Stimulated activated CD8-positive, alpha-beta memory T cell treated with anti-CD3 and anti-CD28 coated beads, Interleukin-12 subunit alpha, Interleukin-12 subunit beta, amount 100 ng/mL, for 4 hours (primary cell): ENCODE results near the gene SNX24.

ENCODE experiments used
- DNase-seq: peaks from one replicate; pipeline ENCODE4 v3.0.0-alpha.2; 2020; ENCODE audit warnings: low read depth

The SNX24 gene

GRCh38 chr5:122919969-122920368, 74.6 kb downstream of the SNX24 start:
- DNase-seq, result no peak

DNA sequence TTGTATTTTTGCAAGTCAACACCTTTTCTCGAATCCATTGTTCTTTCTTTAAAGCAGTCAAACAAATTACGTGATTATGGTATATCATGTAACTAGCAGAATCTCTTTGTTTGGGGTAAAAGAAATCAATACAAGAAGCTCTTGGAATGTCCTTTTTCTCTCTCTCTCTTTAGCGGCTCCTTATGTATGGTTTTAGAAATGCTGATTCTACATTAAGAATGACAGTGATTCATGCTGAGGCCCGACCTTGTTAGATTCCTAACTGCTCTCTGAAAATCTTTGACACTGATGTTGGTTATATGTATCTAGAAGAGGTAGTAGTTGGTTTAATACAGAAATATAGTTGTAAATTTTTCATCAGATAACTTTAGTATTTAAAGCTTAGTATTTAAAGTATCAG, 76.4 kb downstream of the SNX24 start:
- no peak for DNase-seq

DNA sequence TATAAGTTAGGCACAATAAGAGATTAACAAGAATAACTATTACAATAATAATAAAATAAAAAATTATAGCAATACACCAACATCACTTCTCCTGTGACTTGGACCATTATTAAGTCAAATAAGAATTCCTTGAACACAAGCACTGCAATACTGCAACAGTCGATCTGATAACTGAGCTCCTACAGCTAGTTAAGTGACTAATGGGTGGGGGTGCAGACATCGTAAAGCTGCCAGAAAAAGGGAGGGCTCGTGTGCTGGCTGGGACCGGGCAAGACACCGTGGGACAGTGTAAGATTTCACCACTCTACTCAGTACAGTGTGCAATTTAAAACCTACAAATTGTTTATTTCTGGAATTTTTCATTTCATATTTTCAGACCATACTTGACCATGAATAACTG, 78.8 kb downstream of the SNX24 start:
- no peak for DNase-seq

GRCh38 chr5:122924719-122925395, 79.4 kb downstream of the SNX24 start:
- DNase-seq, result no peak

- no peak for DNase-seq
These were observed 83.6 kb downstream of the SNX24 start for GRCh38 chr5:122929001-122929400.

DNA sequence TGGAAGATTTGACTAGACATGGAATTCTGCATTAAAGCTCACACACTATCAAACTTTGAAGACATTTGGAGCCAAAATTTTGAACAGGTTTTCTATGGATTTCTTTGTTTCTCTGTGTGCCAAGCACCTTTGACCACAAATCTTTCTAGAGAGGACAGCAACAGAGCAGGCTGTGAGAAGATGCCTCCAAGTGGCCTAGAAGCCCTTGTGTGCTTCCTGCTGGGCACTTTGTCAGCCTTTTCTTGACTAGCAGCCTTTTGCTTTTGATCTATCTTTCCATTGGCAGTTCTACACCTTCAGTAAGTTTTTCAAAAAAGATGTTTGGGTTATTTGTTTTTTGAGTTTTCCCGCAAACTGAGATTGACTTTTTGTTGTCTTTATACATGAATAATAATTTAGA, 84.6 kb downstream of the SNX24 start:
- no peak for DNase-seq

- DNase-seq, result no peak
These were observed 88.5 kb downstream of the SNX24 start for GRCh38 chr5:122933956-122934355.

DNA sequence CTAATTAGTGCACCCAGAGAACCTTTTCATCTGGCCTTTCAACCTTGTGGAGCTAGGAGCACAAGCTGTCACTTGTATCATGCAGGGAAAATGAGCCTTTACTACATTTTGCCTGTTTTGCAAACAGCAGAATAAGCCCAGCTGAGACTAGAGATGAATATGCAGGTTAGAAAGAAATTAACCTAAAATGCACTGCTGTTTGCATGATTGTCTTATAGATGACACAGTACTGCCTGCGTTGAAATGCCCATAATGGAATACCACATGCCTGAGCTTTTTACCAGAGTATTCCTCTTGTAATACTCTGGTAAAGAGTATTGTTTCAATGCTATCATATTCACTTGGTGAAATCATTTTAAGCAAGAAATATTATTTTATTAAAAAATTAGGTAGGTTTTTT, 90.7 kb downstream of the SNX24 start:
- no peak for DNase-seq

GRCh38 chr5:122937914-122938313, 92.5 kb downstream of the SNX24 start:
- no peak for DNase-seq

DNA sequence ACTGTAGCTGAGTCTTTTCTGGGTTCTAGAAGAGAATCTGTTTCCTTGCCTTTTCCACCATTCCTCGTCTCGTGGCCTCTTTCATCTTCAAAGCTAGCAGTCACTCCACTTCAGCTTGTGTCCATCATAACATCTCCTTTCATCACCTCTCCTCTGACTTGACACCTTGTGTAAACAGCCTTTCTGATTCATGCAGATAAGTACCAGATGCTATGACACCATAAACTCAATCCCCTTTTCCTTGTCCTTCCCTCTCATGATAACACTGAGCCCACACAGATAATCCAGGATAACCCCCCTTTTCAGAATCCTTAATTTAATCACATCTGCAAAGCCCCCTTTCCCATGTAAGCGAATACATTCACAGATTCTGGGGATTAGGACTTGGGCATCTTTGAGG, 95.5 kb downstream of the SNX24 start:
- no peak for DNase-seq

DNA sequence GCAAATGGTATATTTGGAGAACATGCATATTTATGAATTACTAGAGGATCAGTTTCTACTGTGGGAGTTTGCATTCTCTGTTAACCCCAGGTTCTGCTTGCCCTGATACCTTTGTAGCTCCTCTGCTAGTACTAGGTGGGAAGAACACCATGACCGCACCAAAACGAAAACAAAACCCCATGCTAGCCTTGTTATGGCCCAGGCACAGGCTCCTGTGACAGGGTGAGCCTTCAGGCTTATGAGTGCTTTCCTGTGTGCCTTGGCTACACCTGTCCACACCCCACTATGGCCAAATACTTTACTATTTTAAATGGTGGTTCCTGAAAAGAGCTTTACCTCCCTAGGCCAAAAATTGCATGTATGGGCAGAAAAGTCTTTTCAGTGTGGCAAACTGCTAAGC, 96.3 kb downstream of the SNX24 start:
- no peak for DNase-seq

- DNase-seq, result no peak
These were observed 96.9 kb downstream of the SNX24 start for GRCh38 chr5:122942164-122942914.

- DNase-seq, result no peak
These were observed 97.8 kb downstream of the SNX24 start for GRCh38 chr5:122943050-122943698.

- DNase-seq, result no peak
These were observed 98.6 kb downstream of the SNX24 start for GRCh38 chr5:122944051-122944450.

DNA sequence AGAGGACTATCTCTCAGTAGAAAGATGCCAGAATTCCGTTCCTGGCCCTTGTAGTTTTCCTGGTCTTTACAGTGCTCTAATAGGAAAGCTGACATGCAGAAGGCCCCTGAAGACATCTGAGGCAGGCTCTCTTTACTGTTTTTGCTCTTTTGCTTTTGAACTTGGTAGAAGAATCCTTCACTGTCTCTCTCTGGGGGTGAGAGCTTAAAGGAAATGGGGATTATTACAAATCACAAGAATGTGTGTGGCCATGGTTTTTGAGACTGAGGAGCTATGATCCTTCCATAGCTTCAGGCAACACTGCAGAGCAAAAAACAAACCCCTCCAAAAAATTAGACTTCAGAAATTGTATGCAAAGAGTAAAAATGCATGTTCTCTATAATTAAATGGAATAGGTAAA, 102.0 kb downstream of the SNX24 start:
- no peak for DNase-seq

DNA sequence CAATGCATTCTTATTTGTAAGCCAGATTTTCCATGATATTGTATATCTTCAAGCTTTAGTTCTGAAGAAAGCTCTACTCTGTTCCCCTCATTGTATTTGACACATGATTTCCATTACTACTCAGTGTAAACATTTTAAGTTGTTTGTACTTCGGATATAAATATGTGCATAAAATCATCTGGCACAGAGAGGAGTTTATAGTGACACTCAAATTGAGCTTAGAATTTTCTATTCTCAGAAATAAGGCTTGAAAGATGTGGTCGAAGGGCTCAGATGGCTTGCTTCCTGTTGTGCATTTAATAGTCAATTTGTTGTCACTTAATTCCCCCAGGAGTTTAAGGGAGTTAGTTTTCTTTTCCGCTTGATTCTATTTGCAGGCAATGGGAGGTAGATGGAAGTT, 102.4 kb downstream of the SNX24 start:
- no peak for DNase-seq

DNA sequence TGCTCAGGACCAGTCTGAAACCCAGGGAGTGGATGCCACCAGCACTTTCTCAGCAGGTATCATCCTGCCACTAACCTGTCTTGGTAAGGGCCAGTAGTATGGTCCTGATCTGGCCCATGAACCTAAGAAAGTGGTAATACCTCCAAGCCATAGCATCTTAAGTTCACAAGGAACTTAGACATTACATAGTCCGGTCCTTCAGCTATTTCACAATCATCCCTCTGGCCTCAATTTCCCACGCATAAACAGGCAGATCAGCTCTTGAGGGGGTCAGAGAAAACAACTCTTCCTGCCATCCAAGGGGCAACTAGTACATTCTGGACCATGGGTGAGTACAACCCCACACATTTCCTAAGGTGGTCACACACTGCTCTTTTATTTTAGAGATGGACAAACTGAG, 102.9 kb downstream of the SNX24 start:
- no peak for DNase-seq

DNA sequence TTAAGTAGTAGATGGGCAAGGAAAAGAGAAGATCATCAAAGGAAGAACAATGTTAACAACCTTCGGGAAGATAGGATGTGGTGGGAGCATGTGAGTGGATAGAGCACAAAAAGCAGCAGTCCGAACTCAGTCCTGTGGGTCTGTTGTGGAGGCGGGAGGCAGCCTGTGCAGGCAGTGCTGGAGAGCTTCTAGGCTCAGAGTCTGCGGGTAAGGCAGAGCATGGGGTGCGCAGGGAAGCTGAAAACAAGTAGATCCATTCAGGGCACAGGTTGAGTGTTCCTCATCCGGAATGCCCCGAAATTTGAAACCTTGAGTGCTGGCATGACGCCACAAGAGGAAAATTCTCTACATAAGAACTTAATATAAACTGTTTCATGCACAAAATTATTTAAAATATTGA, 106.2 kb downstream of the SNX24 start:
- no peak for DNase-seq

- no peak for DNase-seq
These were observed 109.3 kb downstream of the SNX24 start for GRCh38 chr5:122954719-122955118.

GRCh38 chr5:122957457-122957856, 112.0 kb downstream of the SNX24 start:
- DNase-seq, result no peak

DNA sequence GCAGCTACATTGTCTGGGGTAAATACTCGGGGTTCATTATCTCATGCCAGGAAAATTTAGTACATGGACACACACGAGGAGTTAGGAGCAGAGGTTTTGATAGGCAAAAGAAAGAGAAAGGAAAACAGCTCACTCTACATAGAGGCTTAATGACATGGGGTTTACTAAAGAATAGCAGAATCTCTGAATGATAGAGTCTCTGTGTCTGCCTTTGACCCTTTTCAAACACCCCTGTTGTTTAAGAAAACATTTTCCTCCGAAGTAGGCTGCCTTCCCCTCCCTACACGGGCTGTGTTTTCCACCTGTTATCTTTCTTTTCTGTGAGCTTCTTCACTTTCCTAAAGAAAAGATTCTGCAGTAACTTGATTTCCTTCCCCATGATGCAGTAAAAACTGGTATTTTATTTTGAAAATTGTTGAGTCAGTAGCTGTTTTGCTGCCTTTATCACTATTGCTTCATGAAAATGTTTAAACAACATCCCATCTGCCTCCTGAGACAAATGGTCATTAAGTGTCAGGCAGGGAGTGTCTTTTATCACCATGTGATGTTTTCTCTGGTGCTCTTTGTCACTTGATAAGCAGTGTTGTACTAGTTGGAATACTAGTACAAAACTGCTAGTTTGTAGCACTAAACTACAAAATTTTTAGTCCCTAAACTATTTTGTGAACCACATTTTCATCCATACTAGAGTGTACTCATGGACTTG, 114.5 kb downstream of the SNX24 start:
- no peak for DNase-seq

GRCh38 chr5:122963305-122963704, 117.9 kb downstream of the SNX24 start:
- no peak for DNase-seq

DNA sequence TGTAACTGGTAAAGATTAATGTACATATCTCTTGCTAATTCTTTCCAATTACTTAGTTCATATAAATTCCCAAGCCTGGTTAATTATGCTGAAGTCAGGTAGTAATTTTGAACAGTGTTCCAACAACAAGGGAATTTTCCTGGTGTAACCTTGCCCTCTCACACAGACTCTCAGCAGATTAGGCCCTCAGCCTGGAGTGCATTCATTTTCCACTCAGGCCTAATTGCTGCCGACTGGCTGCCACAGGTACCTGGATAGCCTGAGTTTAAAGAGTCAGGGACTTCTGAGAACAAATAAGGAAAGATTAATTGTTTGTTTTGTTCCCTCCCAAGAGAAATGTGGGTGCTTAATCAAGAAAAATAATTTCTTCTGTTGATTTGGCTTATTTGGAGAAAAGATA, 119.7 kb downstream of the SNX24 start:
- no peak for DNase-seq
